ENCODE measurements around the gene FGF2. TPM values are rescaled to one million over a fixed set of nuclear protein-coding genes. Genes with fewer than 3 reads are reported as not detected.

FGF2 gene
- total and polyA plus RNA-seq, 2 experiments from 2014 or later: 3.2 to 3.4 TPM

- no peaks in the 10 kb centered on the region for H3K27me3 ChIP-seq
- no peaks in the 10 kb centered on the region for H3K9me3 ChIP-seq (ENCODE audit: low read depth)
- H3K4me1 ChIP-seq (ENCODE audit: low read depth): no peaks in the 10 kb centered on the region
- no peak overlapping the region for H3K27ac ChIP-seq
- peak in 1 of 2 donors; percentile 88 for DNase-seq (ENCODE audit: low read depth in 1 of 2, low spot score in 1 of 2)
- H3K36me3 ChIP-seq: peaks cover 4% of the 10 kb centered on the region
- H3K4me3 ChIP-seq: no peak overlapping the region
- no peak for TF ChIP-seq CTCF (IDR thresholded peaks at IDR 0.05; ENCODE audit: low read depth, low read length)
Observed at GRCh38 chr4:122898370-122899150, 71.9 kb downstream of the FGF2 start.

GRCh38 chr4:122899682-122900081, 73.1 kb downstream of the FGF2 start:
- DNase-seq (ENCODE audit: low read depth in 1 of 2, low spot score in 1 of 2): no peak
- no peak overlapping the region for H3K27ac ChIP-seq
- peaks cover 4% of the 10 kb centered on the region for H3K36me3 ChIP-seq
- no peaks in the 10 kb centered on the region for H3K27me3 ChIP-seq
- TF ChIP-seq CTCF (IDR thresholded peaks at IDR 0.05; ENCODE audit: low read depth, low read length): no peak
- no peak overlapping the region for H3K4me3 ChIP-seq
- H3K9me3 ChIP-seq (ENCODE audit: low read depth): no peaks in the 10 kb centered on the region
- no peaks in the 10 kb centered on the region for H3K4me1 ChIP-seq (ENCODE audit: low read depth)

- no peak for DNase-seq (ENCODE audit: low read depth in 1 of 2, low spot score in 1 of 2)
- H3K9me3 ChIP-seq (ENCODE audit: low read depth): no peaks in the 10 kb centered on the region
- TF ChIP-seq CTCF (IDR thresholded peaks at IDR 0.05; ENCODE audit: low read depth, low read length): no peak
- H3K27me3 ChIP-seq: no peaks in the 10 kb centered on the region
- no peaks in the 10 kb centered on the region for H3K4me1 ChIP-seq (ENCODE audit: low read depth)
- peaks cover 4% of the 10 kb centered on the region for H3K36me3 ChIP-seq
- no peak overlapping the region for H3K4me3 ChIP-seq
- no peak overlapping the region for H3K27ac ChIP-seq
Observed at GRCh38 chr4:122900314-122900713, 73.7 kb downstream of the FGF2 start.

GRCh38 chr4:122901247-122902010, 74.8 kb downstream of the FGF2 start:
- no peaks in the 10 kb centered on the region for H3K9me3 ChIP-seq (ENCODE audit: low read depth)
- H3K36me3 ChIP-seq: peaks cover 1% of the 10 kb centered on the region
- H3K27me3 ChIP-seq: no peaks in the 10 kb centered on the region
- H3K4me3 ChIP-seq: no peak overlapping the region
- H3K4me1 ChIP-seq (ENCODE audit: low read depth): no peaks in the 10 kb centered on the region
- TF ChIP-seq CTCF (IDR thresholded peaks at IDR 0.05; ENCODE audit: low read depth, low read length): no peak
- peak in 1 of 2 donors; percentile 13 for DNase-seq (ENCODE audit: low read depth in 1 of 2, low spot score in 1 of 2)
- no peak overlapping the region for H3K27ac ChIP-seq

GRCh38 chr4:122903766-122904288, 77.2 kb downstream of the FGF2 start:
- Histone ChIP-seq H3K27ac (no peak overlapping the region), H3K36me3 (no peaks in the 10 kb centered on the region), H3K27me3 (no peaks in the 10 kb centered on the region), H3K4me3 (no peak overlapping the region), H3K4me1 (ENCODE audit: low read depth) (no peaks in the 10 kb centered on the region), H3K9me3 (ENCODE audit: low read depth) (no peaks in the 10 kb centered on the region)
- TF ChIP-seq CTCF (IDR thresholded peaks at IDR 0.05; ENCODE audit: low read depth, low read length): no peak
- no peak for DNase-seq (ENCODE audit: low read depth in 1 of 2, low spot score in 1 of 2)
